ENCODE measurements around the gene PA2G4.
A peak's percentile ranks its signal among the peaks of the same experiment; 100 is the strongest.

GRCh38 chr12:56143217-56143616 is 38.9 kb downstream of the PA2G4 start:
- no peak for TF ChIP-seq CTCF (IDR thresholded peaks at IDR 0.05; ENCODE audit: extremely low read depth in 1 of 2, insufficient read depth in 1 of 2, low read depth in 1 of 2, low read length in 2 of 2)
- no peak for TF ChIP-seq POLR2A (IDR thresholded peaks at IDR 0.05; ENCODE audit: low read depth, low read length)
- no peak for TF ChIP-seq MAX (IDR thresholded peaks at IDR 0.05; ENCODE audit: insufficient read depth, insufficient read length)
- no peak for TF ChIP-seq POLR2AphosphoS5 (IDR thresholded peaks at IDR 0.05; ENCODE audit: insufficient read depth, low read depth, low read length)
- TF ChIP-seq FOS (IDR thresholded peaks at IDR 0.05; ENCODE audit: borderline replicate concordance, insufficient read depth, low read length), result peak; percentile 56
- TF ChIP-seq EZH2 (IDR thresholded peaks at IDR 0.05; ENCODE audit: borderline replicate concordance, low read depth, low read length, severe bottlenecking), result no peak
- TF ChIP-seq MYC (IDR thresholded peaks at IDR 0.05; ENCODE audit: low read depth, low read length), result no peak
